ENCODE data around the gene BCAS3.

The BCAS3 gene

DNA sequence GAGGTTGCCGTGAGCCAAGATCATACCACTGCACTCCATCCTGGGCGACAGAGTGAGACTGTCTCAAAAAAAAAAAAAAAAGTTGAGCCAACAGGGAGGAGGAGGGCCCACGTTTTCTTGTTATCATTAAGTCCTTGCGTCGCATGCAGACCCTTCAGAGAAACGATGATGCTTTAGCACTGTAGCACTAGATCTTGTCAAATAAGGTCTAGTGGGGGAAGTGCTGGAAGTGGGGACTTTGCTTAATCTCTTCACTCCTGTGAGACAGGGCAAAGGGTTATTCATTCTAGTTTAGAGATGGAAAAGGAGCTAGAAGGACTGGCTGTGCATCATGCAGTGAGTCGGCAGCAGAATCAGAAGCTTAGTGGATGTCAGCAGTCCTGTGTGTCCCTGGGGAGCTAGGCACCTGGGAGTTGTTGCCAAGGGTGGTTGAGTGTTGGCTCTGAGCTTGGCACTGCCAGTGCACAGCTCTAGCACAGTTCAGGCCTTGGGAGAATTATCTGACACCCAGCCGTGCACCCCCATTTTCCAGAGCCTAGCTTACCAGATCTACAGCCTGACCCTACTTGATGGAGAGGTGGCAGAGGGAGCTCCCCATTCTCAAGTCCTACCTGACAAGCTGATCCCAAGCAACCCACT is 688.5 kb downstream of the BCAS3 start:
- H3K4me1 ChIP-seq (ENCODE audit: insufficient read depth, low read length, severe bottlenecking), result no peaks in the 10 kb centered on the region
- H3K27me3 ChIP-seq (ENCODE audit: insufficient read depth, low read length), result no peaks in the 10 kb centered on the region
- H3K4me3 ChIP-seq (ENCODE audit: low read depth, low read length, poor library complexity, severe bottlenecking), result no peak overlapping the region
- H3K9me2 ChIP-seq (ENCODE audit: low read depth, low read length), result no peaks in the 10 kb centered on the region
- no peak overlapping the region for H3K4me2 ChIP-seq (ENCODE audit: low read length)
- H4K20me1 ChIP-seq (ENCODE audit: insufficient read depth, low read length), result no peaks in the 10 kb centered on the region
- H3F3A ChIP-seq (ENCODE audit: insufficient read depth, low read length), result no peaks in the 10 kb centered on the region
- no peak overlapping the region for H2AFZ ChIP-seq (ENCODE audit: low read length)
- H3K27ac ChIP-seq (ENCODE audit: low read depth, low read length, poor library complexity, severe bottlenecking), result no peak overlapping the region
- TF ChIP-seq CTCF (IDR thresholded peaks at IDR 0.05; ENCODE audit: low read length), result no peak
- no peak for TF ChIP-seq EZH2 (IDR thresholded peaks at IDR 0.05; ENCODE audit: borderline replicate concordance, low read length)
- no peaks in the 10 kb centered on the region for H3K9me3 ChIP-seq (ENCODE audit: low read length)
- H3K9ac ChIP-seq (ENCODE audit: low read length), result no peak overlapping the region
- no peaks in the 10 kb centered on the region for H3K36me3 ChIP-seq (ENCODE audit: insufficient read depth, low read length)
- no peaks in the 10 kb centered on the region for H3K79me2 ChIP-seq (ENCODE audit: insufficient read depth, low read length)

DNA sequence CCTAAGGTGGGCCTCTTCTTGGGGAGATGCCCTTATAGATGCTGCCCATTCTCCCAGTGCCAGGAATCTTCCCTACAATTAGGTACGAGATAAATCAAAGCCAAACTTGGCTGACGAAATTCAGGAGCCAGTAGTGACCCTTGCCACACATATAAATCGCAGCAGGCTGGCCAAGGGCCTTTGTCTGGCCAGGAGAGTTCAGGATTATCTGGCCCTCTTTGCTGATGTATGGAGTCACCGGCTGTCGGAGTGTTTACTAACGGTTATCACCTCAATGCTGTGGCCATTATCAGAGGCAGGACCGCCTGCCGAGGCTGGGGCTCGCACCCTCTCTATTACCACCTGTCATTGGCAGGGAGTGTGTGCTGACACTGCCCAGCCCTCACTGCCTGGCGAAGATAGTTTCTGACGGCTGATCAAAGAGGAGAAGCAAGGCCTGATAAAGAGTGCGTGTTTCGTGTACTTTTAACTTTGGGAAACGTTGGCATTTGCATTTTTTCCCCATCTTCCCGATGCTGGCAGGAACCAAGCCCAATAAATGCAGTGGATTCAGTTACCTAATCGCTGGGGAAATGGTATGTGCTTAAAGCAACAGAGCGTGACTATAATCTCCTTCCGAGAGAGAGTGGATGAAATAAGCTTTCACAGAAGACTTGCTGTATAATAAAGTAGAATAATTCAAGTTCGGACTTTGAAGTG is 689.2 kb downstream of the BCAS3 start:
- Histone ChIP-seq H3F3A (ENCODE audit: insufficient read depth, low read length) (no peaks in the 10 kb centered on the region), H3K27ac (ENCODE audit: low read depth, low read length, poor library complexity, severe bottlenecking) (no peak overlapping the region), H3K9ac (ENCODE audit: low read length) (no peak overlapping the region), H3K4me2 (ENCODE audit: low read length) (no peak overlapping the region), H4K20me1 (ENCODE audit: insufficient read depth, low read length) (no peaks in the 10 kb centered on the region), H2AFZ (ENCODE audit: low read length) (no peak overlapping the region), H3K9me2 (ENCODE audit: low read depth, low read length) (no peaks in the 10 kb centered on the region), H3K27me3 (ENCODE audit: insufficient read depth, low read length) (no peaks in the 10 kb centered on the region), H3K79me2 (ENCODE audit: insufficient read depth, low read length) (no peaks in the 10 kb centered on the region), H3K36me3 (ENCODE audit: insufficient read depth, low read length) (no peaks in the 10 kb centered on the region), H3K9me3 (ENCODE audit: low read length) (no peaks in the 10 kb centered on the region), H3K4me3 (ENCODE audit: low read depth, low read length, poor library complexity, severe bottlenecking) (no peak overlapping the region), H3K4me1 (ENCODE audit: insufficient read depth, low read length, severe bottlenecking) (no peaks in the 10 kb centered on the region)
- no peak for TF ChIP-seq EZH2 (IDR thresholded peaks at IDR 0.05; ENCODE audit: borderline replicate concordance, low read length)
- no peak for TF ChIP-seq CTCF (IDR thresholded peaks at IDR 0.05; ENCODE audit: low read length)

- no peak for TF ChIP-seq EZH2 (IDR thresholded peaks at IDR 0.05; ENCODE audit: borderline replicate concordance, low read length)
- TF ChIP-seq CTCF (IDR thresholded peaks at IDR 0.05; ENCODE audit: low read length), result no peak
- Histone ChIP-seq H4K20me1 (ENCODE audit: insufficient read depth, low read length) (no peaks in the 10 kb centered on the region), H3K27ac (ENCODE audit: low read depth, low read length, poor library complexity, severe bottlenecking) (no peak overlapping the region), H3K9me2 (ENCODE audit: low read depth, low read length) (no peaks in the 10 kb centered on the region), H3K4me2 (ENCODE audit: low read length) (no peak overlapping the region), H3K9me3 (ENCODE audit: low read length) (no peaks in the 10 kb centered on the region), H3K4me3 (ENCODE audit: low read depth, low read length, poor library complexity, severe bottlenecking) (no peak overlapping the region), H3K4me1 (ENCODE audit: insufficient read depth, low read length, severe bottlenecking) (peaks cover 4% of the 10 kb centered on the region), H3K9ac (ENCODE audit: low read length) (no peak overlapping the region), H2AFZ (ENCODE audit: low read length) (no peak overlapping the region), H3K36me3 (ENCODE audit: insufficient read depth, low read length) (no peaks in the 10 kb centered on the region), H3F3A (ENCODE audit: insufficient read depth, low read length) (no peaks in the 10 kb centered on the region), H3K79me2 (ENCODE audit: insufficient read depth, low read length) (no peaks in the 10 kb centered on the region), H3K27me3 (ENCODE audit: insufficient read depth, low read length) (no peaks in the 10 kb centered on the region)
These were observed 690.6 kb downstream of the BCAS3 start for GRCh38 chr17:61368049-61368831.

All from OCI-LY1 (cell line).